HUES64 (cell line): ENCODE results near the gene ABCA7.

Source experiments
- H3K27ac ChIP-seq: 2 replicates; pipeline ENCODE4 v1.7.0; 2013; ENCODE audit warnings: low read depth, low read length, inconsistent platforms
- H3K27me3 ChIP-seq: 2 replicates; pipeline ENCODE4 v1.6.1; 2013; ENCODE audit warnings: mild to moderate bottlenecking, low read length; ENCODE audit not compliant: insufficient read depth
- H3K36me3 ChIP-seq: 2 replicates; pipeline ENCODE4 v1.6.1; 2013; ENCODE audit warnings: mild to moderate bottlenecking, low read length; ENCODE audit not compliant: insufficient read depth
- H3K4me1 ChIP-seq: 2 replicates; pipeline ENCODE4 v1.6.1; 2013; ENCODE audit warnings: mild to moderate bottlenecking, low read length, moderate library complexity; ENCODE audit not compliant: insufficient read depth
- H3K4me3 ChIP-seq: 2 replicates; pipeline ENCODE4 v1.5.1; 2013; ENCODE audit warnings: mild to moderate bottlenecking, low read length, moderate library complexity
- H3K9ac ChIP-seq: 2 replicates; pipeline ENCODE4 v1.6.1; 2013; ENCODE audit warnings: mild to moderate bottlenecking, low read depth, low read length
- H3K9me3 ChIP-seq: 2 replicates; pipeline ENCODE4 v1.6.1; 2013; ENCODE audit warnings: low read depth, low read length; ENCODE audit not compliant: insufficient read depth
- WGBS: fragments of 150-250, 120-280 bp; methylation state at CpG from one replicate; pipeline ENCODE4 v1.1.7; 2013; ENCODE audit warnings: missing lambda C conversion rate; 5-methylcytosine and 5-hydroxymethylcytosine counted together

The ABCA7 gene

DNA sequence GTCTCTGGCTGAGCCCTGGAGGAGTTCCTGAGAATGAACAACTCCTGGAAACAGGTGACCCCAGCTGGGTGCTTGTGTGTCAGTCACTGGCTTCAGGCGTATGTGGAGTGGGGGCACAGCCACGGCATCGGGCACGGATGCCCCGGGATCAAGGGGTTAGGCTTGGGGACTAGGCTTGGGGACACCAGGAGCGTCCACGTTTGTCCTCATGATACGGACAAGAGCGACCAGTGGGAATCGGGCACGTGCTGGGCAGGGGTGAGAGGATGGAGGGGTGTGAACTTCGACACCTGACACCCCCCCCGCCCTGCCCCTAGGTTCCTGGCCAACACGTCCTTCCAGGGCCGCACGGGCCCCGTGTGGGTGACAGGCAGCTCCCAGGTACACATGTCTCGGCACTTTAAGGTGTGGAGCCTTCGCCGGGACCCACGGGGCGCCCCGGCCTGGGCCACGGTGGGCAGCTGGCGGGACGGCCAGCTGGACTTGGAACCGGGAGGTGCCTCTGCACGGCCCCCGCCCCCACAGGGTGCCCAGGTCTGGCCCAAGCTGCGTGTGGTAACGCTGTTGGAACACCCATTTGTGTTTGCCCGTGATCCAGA is 35.6 kb upstream of the ABCA7 start:
- H3K4me3 ChIP-seq, result no peak overlapping the region
- no peaks in the 10 kb centered on the region for H3K36me3 ChIP-seq
- 87% methylated on average over 32 of the region's 32 CpGs for WGBS
- H3K27me3 ChIP-seq, result peaks cover 19% of the 10 kb centered on the region
- no peak overlapping the region for H3K9ac ChIP-seq
- no peaks in the 10 kb centered on the region for H3K9me3 ChIP-seq
- H3K27ac ChIP-seq, result no peak overlapping the region
- no peaks in the 10 kb centered on the region for H3K4me1 ChIP-seq

DNA sequence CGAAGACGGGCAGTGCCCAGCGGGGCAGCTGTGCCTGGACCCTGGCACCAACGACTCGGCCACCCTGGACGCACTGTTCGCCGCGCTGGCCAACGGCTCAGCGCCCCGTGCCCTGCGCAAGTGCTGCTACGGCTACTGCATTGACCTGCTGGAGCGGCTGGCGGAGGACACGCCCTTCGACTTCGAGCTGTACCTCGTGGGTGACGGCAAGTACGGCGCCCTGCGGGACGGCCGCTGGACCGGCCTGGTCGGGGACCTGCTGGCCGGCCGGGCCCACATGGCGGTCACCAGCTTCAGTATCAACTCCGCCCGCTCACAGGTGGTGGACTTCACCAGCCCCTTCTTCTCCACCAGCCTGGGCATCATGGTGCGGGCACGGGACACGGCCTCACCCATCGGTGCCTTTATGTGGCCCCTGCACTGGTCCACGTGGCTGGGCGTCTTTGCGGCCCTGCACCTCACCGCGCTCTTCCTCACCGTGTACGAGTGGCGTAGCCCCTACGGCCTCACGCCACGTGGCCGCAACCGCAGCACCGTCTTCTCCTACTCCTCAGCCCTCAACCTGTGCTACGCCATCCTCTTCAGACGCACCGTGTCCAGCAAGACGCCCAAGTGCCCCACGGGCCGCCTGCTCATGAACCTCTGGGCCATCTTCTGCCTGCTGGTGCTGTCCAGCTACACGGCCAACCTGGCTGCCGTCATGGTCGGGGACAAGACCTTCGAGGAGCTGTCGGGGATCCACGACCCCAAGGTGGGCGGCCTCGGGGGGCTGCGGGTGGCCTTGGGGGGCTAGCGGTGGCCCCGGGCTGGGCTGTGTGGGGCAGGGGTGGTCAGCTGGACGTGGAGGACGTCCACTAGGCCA is 34.9 kb upstream of the ABCA7 start:
- H3K27ac ChIP-seq, result no peak overlapping the region
- H3K27me3 ChIP-seq, result peaks cover 15% of the 10 kb centered on the region
- WGBS, result 93% methylated on average over 66 of the region's 70 CpGs
- H3K4me1 ChIP-seq, result no peaks in the 10 kb centered on the region
- H3K9me3 ChIP-seq, result no peaks in the 10 kb centered on the region
- H3K36me3 ChIP-seq, result peaks cover 2% of the 10 kb centered on the region; the same call in 1 of the 2 replicates
- no peak overlapping the region for H3K9ac ChIP-seq
- no peak overlapping the region for H3K4me3 ChIP-seq

DNA sequence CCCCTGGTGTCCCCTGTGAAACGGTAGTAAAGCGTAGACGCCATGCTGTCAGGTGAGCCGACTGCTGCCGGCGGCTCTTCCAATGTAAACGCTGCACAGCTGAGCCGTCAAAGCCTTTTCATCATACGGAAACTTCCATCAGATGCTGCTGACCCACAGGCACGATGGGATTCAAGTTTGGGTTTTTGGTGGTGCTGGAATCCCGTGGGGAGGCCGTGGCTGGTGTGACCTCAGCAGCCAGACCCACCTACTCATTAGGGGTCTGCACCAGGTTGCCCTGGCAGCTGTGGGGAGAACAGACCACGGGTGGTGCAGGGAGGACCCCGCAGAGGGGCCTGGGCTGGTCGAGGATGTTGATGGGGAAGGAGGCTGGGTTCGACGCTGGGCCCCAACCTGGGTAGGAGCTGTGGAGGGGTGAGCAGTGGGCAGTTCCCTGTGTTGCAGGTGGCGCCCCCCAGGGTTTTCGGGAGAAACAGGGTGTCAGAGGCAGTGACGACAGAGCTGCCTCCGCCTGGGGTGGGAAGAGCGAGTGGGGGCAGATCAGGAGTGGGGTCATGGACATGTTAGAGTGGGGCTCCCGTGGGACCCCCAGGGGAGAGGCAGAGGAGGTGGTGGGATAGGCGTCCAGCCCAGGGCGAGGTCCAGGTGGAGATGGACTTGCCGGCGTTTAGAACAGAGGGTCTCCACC is 33.1 kb upstream of the ABCA7 start:
- H3K36me3 ChIP-seq, result peaks cover 14% of the 10 kb centered on the region; the same call in 1 of the 2 replicates
- no peak overlapping the region for H3K27ac ChIP-seq
- no peaks in the 10 kb centered on the region for H3K9me3 ChIP-seq
- no peak overlapping the region for H3K4me3 ChIP-seq
- no peaks in the 10 kb centered on the region for H3K4me1 ChIP-seq
- no peak overlapping the region for H3K9ac ChIP-seq
- no peaks in the 10 kb centered on the region for H3K27me3 ChIP-seq
- WGBS, result 91% methylated on average over 27 of the region's 27 CpGs

DNA sequence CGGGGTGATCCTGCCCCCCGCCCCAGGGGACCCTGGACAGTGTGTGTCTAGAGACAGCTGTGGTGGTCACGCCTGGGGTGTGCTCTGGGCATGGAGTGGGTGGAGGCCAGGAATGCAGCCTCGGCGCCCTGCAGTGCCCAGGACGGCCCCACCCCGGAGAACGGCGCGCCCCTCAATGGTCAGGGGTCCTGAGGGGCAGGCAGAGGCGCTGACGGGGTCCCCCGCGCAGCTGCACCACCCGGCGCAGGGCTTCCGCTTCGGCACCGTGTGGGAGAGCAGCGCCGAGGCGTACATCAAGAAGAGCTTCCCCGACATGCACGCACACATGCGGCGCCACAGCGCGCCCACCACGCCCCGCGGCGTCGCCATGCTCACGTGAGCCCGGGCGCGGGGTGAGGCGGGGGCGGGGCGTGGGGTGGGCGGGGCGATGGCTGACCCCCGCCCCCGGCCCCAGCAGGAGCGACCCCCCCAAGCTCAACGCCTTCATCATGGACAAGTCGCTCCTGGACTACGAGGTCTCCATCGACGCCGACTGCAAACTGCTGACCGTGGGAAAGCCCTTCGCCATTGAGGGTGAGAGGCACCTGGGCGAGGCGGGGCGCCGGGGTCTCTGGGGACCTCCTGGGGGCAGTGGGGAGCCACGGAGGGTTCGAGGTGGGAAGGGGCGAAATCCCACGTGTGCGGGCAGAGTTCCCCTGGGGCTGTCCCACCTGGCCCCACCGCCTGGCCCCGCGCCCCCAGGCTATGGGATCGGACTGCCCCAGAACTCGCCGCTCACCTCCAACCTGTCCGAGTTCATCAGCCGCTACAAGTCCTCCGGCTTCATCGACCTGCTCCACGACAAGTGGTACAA is 32.3 kb upstream of the ABCA7 start:
- Histone ChIP-seq H3K9ac (no peak overlapping the region), H3K9me3 (no peaks in the 10 kb centered on the region), H3K4me1 (no peaks in the 10 kb centered on the region), H3K27ac (no peak overlapping the region), H3K27me3 (no peaks in the 10 kb centered on the region), H3K4me3 (no peak overlapping the region), H3K36me3 (peaks cover 20% of the 10 kb centered on the region; the same call in 1 of the 2 replicates)
- whole genome bisulfite sequencing, result 95% methylated on average over 73 of the region's 73 CpGs

DNA sequence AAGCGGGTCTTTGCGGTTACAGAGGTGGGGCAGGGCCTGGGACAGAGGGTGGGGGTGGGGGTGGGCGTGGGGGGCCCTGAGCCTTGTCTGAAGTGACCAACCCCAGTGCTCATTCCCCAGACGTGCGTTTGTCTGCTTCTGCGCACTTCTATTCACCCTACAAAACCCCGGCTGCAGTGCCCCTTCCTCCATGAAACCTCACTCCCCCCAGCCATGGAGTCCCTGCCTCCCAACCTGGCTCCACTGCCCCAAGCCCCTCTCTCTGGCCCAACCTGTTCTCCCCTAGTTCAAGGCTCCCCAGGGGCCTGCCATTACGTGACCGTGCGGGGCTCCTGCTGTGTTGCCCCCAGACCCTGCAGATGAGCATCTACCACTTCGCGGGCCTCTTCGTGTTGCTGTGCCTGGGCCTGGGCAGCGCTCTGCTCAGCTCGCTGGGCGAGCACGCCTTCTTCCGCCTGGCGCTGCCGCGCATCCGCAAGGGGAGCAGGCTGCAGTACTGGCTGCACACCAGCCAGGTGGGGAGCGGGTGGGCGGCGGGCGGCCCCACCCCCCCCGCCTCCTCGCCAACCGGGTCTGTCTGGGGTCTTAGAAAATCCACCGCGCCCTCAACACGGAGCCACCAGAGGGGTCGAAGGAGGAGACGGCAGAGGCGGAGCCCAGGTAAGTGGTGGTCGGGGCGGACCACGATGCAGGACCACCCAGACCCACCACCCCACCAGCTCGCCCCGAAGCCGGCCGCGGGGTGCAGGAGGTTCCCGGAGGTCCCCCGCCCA is 31.5 kb upstream of the ABCA7 start:
- Histone ChIP-seq H3K27me3 (no peaks in the 10 kb centered on the region), H3K4me1 (no peaks in the 10 kb centered on the region), H3K9ac (no peak overlapping the region), H3K9me3 (no peaks in the 10 kb centered on the region), H3K4me3 (no peak overlapping the region), H3K27ac (no peak overlapping the region), H3K36me3 (peaks cover 26% of the 10 kb centered on the region)
- 94% methylated on average over 44 of the region's 45 CpGs for WGBS

DNA sequence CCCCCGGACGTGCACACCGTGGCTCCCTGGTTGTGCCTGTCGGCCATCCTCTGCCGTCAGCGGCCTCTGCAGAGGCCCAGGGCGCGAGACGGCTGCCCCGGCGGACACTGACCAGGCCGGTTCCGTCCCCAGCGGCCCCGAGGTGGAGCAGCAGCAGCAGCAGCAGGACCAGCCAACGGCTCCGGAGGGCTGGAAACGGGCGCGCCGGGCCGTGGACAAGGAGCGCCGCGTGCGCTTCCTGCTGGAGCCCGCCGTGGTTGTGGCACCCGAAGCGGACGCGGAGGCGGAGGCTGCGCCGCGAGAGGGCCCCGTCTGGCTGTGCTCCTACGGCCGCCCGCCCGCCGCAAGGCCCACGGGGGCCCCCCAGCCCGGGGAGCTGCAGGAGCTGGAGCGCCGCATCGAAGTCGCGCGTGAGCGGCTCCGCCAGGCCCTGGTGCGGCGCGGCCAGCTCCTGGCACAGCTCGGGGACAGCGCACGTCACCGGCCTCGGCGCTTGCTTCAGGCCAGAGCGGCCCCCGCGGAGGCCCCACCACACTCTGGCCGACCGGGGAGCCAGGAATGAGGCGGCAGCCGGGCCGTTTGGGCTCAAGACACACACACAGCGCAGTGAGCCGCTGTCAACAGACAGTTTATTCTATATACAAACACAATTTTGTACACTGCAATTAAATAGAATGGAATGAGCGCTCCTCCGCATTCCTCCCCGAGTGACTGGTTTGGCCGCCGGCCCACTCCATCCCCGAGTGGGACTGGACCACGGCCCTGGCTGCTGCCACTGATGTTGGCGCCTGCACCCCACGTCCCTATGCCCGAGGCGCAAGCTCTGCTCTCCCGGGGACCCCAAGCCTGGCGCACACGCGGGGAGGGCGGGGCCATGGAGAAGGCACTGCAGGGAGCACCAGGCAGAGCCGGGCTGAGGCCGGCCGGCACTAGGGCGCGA is 30.6 kb upstream of the ABCA7 start:
- WGBS, result 95% methylated on average over 92 of the region's 92 CpGs
- H3K4me3 ChIP-seq, result no peak overlapping the region
- H3K9ac ChIP-seq, result no peak overlapping the region
- H3K9me3 ChIP-seq, result no peaks in the 10 kb centered on the region
- no peaks in the 10 kb centered on the region for H3K4me1 ChIP-seq
- no peaks in the 10 kb centered on the region for H3K27me3 ChIP-seq
- H3K36me3 ChIP-seq, result peaks cover 33% of the 10 kb centered on the region
- H3K27ac ChIP-seq, result no peak overlapping the region

DNA sequence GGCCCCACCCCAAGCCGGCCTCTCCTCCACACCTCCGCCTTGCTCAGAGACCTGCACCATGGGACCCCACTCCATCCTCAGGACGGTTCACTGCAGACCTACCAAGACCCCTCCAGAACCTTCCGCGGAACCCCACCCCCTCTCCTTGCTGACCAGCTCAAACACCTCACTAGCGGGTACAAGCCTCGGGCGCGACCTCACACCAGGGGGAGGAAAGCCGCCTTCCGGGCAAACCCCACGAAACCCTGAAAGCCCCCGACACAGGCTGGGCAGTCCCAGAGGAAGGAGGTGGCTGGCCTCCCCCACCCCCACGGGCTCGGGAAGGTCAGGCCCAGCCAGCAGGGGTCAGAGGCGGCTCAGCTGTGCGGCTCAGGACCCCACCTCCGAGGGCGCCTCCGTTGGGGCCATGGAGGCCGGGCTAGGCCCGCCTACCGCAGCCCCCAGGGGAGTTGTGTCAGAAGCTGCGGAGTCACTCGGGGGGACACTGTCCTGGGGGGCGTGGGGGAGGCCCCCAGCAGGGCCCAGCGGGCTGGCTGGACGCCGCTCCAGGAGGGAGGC is 29.8 kb upstream of the ABCA7 start:
- Histone ChIP-seq H3K27ac (no peak overlapping the region), H3K27me3 (no peaks in the 10 kb centered on the region), H3K4me1 (no peaks in the 10 kb centered on the region), H3K36me3 (peaks cover 38% of the 10 kb centered on the region), H3K9me3 (no peaks in the 10 kb centered on the region), H3K4me3 (no peak overlapping the region), H3K9ac (no peak overlapping the region)
- 90% methylated on average over 29 of the region's 29 CpGs for WGBS

DNA sequence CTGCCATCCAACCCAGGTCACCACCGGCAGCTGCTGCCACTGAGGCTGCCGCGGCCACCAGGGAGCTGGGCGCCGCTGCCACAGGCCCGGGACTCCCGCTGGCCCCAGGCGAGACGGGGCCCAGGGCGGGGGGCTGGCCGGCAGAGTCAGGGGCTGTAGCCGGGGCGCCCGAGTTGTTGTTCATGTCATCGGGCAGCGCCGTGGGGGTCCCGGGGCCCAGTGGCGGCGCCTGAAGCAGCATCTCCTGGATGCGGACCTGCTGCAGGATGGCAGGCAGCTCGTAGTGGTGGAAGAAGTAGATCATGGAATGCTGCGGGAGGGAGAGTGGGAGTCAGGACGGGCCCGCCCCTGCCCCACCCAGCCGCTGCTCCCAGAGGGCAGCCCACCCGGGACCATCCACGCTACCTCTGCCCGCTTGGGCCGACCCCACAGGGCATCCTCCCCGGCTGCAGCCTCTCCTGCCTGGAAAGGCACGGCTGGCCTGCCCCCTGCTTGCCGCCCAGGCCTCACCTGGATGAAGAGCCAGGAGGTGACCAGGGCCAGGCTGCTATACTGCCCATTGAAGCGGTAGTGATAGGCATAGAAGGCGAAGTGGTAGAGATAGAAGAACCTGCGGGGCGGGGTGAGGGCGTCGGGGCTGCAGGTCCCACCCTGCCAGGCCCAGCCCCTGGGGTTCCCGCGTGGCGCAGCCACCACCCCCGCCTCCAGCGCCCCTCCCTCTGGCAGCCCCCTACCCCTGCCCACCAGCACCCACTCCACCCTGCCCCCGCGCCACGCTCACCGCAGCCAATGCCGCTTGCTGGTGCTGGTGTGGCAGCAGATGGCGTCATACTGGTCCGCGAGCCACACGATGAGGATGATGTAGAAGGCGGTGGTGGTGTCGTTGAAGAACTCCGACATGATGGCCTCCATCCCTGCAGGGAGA is 29.1 kb upstream of the ABCA7 start:
- Histone ChIP-seq H3K27me3 (no peaks in the 10 kb centered on the region), H3K27ac (no peak overlapping the region), H3K36me3 (peaks cover 38% of the 10 kb centered on the region), H3K4me1 (0 out of 2 replicates have a peak, but pooled peaks cover 3% of the 10 kb centered on the region), H3K9ac (no peak overlapping the region), H3K9me3 (no peaks in the 10 kb centered on the region), H3K4me3 (no peak overlapping the region)
- WGBS, result 95% methylated on average over 56 of the region's 56 CpGs
